GM10248 (cell line): ENCODE measurements around the gene GRM8.

Experiments used
- CTCF ChIA-PET: fragments of 300-600 bp; sonication (Branson Sonifier 250); formaldehyde crosslinking; extraction: SDS; loops from one replicate; lab custom pipeline; 2021; ENCODE audit warnings: antibody characterized with exemption; lab: Yijun Ruan, JAX
- POLR2A ChIA-PET: fragments of 350-650 bp; sonication (Branson Sonifier 250); formaldehyde crosslinking; extraction: SDS; loops from one replicate; lab custom pipeline; 2020; ENCODE audit warnings: antibody characterized with exemption; lab: Yijun Ruan, JAX
- DNase-seq: peaks from one replicate; pipeline ENCODE4 v3.0.0; 2012; ENCODE audit errors: extremely low spot score
- TF ChIP-seq, protein P1 (sequence below): IDR thresholded peaks from 2 replicates; pipeline ENCODE4 v1.5.1; 2012; ENCODE audit warnings: mild to moderate bottlenecking, low read depth; ENCODE audit errors: extremely low read depth, missing control alignments, control extremely low read depth

GRM8 gene

DNA sequence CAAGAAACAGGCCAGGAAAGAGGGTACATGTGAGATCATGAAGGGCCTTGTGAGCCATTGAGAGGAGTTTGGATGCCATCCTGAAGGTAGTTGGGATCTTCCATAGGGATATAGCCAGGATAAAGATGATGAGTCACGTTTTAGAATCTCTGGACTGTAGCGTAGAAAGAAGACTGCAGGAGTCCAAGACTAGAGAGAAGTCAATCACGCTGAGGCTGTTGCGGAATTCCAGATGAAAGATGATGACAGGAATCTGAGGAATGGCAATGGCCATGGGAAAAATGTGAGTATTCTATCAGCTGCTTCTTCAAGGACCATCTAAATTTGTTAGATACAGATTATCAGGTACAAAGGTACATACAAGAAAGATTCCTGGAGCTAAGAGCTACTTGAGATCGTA, 711.3 kb downstream of the GRM8 start:
- no peak for DNase-seq
- TF ChIP-seq, protein P1, sequence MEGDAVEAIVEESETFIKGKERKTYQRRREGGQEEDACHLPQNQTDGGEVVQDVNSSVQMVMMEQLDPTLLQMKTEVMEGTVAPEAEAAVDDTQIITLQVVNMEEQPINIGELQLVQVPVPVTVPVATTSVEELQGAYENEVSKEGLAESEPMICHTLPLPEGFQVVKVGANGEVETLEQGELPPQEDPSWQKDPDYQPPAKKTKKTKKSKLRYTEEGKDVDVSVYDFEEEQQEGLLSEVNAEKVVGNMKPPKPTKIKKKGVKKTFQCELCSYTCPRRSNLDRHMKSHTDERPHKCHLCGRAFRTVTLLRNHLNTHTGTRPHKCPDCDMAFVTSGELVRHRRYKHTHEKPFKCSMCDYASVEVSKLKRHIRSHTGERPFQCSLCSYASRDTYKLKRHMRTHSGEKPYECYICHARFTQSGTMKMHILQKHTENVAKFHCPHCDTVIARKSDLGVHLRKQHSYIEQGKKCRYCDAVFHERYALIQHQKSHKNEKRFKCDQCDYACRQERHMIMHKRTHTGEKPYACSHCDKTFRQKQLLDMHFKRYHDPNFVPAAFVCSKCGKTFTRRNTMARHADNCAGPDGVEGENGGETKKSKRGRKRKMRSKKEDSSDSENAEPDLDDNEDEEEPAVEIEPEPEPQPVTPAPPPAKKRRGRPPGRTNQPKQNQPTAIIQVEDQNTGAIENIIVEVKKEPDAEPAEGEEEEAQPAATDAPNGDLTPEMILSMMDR = no peak
- POLR2A ChIA-PET = no interaction called here
- CTCF ChIA-PET = no interaction called here

DNA sequence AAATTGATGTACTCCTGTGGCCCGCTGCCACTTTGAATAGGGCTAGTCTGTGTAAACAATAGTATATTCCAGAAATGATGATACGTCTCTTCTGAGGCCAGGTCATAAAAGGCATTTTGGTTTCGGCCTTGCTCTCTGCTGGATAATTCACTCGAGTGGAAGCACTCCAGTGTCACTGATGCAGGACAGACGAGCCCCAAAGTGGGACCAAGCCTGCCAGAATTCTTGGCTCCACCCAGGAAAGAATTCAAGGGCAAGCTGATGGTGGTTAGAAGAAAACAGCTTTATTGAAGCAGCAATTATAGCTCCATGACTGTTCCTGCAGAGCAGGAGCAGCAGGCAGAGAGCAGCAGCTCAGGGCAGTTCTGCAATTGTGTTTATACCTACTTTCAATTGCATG, 717.6 kb downstream of the GRM8 start:
- TF ChIP-seq, protein P1 = no peak
- ChIA-PET POLR2A (no interaction called here), CTCF (interaction anchor here (0.7 to 1.0 kb wide), 2 partner anchors 14 to 108 kb away, joined by 3 read pairs; no protein-coding TSS in a partner anchor)
- DNase-seq = no peak

DNA sequence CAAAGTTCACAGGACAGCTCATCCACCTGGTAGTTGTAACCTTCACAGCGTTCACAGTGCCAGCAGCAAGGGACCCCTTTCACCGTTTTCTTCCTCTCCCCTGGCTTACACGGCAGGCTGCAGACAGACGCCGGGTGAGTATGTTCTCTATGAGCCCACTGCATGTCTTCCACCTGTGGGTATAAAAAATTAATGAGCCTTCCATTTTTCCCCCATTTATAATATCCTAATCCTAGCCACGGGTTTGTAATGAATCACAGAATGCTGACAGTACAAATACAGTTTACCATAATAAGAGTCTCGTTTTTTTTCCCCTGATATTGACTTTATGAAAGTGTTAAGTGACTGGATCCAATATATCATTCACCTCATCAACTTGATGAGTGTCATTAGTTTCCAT, 719.0 kb downstream of the GRM8 start:
- TF ChIP-seq, protein P1 = no peak
- ChIA-PET CTCF (no interaction called here), POLR2A (no interaction called here)
- DNase-seq = no peak

DNA sequence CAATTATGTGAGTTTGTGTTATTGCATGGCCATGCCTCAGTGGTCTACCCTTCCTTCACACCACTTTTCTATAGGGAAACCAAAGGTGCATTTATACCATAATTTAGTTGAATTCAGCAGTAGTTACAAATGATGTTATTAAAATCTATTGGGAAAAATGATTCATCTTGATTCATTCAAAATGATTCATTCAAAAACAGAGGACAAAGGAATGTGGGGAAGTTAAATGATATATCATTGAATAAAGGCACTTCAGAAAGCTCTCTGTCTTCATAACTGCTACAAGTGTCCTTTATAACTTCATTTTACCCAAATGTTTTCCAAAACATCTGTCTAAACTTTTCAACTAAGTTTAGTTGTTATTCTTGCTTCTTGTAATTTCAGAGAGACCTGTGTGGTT, 722.9 kb downstream of the GRM8 start:
- POLR2A ChIA-PET = no interaction called here
- CTCF ChIA-PET = interaction anchor here (1.7 to 1.9 kb wide), 2 partner anchors 10 to 28 kb away, joined by 4 read pairs; no protein-coding TSS in a partner anchor
- no peak for DNase-seq
- TF ChIP-seq, protein P1 = no peak

DNA sequence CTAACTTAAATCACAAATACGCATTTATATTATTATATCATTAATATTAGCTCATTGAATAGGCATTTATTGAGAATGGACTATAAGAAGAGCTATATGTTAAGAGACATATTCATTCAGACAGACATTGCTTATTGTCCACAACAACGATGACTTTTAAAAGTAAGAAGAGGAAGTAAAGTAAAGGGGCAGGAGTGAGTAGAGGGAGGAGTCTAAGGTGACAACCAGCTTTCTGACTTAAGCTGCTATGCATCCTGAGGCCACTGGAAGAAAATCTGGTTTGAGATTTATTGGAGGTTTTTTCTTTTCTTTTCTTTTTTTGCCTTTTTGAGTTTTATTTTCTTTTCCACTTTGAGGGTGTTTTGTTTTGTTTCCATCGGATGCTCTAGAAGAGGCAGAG, 723.5 kb downstream of the GRM8 start:
- no peak for DNase-seq
- POLR2A ChIA-PET = no interaction called here
- TF ChIP-seq, protein P1 = no peak
- CTCF ChIA-PET = interaction anchor here (0.9 kb wide), 1 partner anchor 273 kb away, joined by 3 read pairs; no protein-coding TSS in a partner anchor

DNA sequence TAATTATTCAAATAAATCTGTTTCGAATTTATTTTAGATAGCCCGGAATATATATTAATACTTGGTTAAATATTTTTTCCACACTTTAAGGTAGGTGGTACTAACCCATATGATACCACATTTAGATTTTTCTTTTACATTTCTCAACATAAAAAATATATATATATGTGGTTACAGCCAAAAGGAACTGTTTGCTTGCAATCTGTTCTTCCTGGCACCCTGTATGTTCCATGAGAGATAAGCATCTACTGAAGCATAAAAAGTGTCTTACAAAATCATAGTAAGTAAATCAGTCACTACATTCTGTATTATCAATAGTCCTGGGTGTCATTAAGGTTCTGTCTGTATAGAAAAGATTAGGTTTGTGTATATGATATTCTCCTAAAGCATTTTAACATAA, 726.8 kb downstream of the GRM8 start:
- POLR2A ChIA-PET = no interaction called here
- no peak for DNase-seq
- TF ChIP-seq, protein P1 = no peak
- CTCF ChIA-PET = no interaction called here
